HG03460 (cell line): ENCODE results near the gene CTR9.

Experiments
- ATAC-seq: cut with Tn5 transposase; IDR thresholded peaks from one replicate; pipeline ENCODE4 v1.9.1; 2021; ENCODE audit not compliant: unreplicated experiment

CTR9 gene

DNA sequence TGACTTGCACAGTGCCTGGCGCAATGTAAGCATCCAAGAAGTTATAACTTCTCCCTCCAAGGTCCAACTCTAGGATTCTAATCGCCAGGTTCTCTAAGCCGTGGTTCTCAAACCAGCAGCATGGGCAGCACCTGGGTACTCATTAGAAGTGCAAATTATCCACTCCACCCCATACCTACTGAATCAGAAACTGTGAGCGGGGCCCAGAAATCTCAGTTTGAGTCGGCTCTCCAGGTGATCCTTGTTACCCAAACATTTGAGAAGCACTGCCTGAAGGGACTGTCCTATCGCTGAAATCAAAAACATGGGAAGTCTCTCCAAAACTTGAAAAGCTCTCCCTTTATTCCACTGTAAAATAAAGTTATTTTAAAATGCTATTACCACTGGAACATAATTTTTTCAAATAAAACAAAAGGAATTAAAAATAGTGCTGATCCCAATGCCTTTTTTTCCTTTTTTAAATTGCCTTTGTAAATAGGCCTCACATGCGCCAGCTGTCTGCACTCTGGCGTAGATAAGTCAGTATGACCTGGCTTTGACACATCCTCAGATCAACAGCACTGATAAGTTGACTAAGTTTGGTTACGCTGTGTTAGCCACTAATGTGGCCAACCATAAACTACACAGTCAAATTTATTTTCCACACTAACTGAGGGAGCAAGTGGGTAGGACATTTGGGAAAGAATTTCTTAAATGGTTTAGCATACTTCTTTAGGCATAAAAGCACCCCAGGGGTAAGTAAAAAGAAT lies 8.4 kb upstream of the CTR9 start:
- no peak for ATAC-seq

DNA sequence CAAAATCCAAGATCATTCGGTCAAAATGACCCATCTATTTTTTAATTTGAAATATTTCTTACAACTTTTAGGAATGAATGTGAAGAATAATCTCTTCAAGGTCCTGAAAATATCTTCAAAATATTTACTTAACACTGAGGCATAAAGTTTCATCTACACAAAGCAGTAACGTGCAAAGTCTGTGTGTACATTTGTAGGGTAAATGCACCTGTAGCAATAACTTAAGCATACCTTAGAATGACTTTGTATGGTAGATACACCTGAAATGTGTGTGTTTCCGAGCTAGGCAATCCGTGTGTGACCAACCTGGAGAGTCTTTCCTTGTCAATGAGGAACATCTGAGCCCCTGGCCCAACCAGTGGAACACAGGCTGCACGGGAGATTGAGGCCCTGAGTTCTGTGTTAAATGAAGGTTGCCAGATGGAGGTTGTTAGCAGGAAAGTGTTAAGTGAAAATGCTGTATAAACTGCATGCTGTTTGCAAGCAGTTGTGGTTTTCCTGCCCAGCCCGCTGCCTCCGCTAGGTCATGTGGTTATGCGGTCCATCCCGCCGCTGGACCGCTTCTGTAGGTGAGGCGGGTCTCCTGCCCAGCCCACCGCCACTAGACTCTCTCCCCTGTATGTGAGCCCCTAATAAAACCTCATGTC lies 7.6 kb upstream of the CTR9 start:
- no peak for ATAC-seq

DNA sequence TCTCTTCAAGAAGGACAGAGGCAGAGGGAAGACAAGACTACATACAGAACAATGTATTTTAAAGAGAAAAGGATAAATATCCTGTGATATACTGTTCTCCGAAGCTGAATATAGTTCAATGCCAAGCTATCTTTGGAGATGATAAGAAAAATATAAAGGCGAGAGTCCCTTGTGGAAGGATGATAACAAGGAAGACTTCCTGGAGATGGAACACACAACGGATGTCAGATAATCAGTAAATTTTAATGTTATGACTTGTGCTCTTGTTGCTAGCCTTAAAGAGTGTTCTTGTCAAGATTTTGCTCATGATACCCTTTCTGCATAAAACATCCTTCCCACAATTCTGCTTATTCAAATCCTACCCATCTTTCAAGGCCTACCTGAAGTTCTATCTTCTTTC lies 6.8 kb upstream of the CTR9 start:
- ATAC-seq, result no peak

DNA sequence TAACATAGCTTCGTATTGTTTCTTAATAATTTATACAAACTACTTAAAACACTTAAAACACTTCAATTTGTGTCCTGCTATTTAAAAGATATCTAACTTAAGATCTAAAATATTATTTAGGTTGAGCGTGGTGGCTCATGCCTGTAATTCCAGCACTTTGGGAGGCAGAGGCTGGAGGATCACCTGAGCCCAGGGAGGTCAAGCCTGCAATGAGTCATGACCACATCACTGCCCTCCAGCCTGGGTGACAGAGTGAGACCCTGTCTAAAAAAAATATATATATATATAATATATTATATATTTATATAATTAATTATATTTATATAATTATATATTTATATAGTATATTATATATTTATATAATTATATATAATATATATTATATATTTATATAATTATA lies 4.2 kb upstream of the CTR9 start:
- no peak for ATAC-seq

DNA sequence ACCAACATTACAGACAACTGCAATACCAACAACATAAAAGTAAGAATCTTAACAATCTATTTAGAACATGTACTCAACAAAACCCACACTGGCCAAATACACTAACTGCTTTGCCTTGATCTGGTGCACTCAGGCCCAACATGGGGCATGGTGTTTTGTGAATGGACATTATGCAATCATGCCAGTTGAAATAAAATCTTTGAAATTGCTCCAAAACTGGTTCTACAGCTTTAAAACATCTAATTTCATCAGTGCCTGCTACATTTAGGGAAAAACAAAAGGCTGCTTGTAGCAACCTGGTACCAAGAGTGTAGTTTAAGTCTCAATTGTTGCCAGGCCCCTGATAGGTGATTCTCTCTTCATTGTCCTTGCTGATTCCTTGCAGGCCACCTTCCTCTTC lies 3.3 kb upstream of the CTR9 start:
- ATAC-seq, result no peak

DNA sequence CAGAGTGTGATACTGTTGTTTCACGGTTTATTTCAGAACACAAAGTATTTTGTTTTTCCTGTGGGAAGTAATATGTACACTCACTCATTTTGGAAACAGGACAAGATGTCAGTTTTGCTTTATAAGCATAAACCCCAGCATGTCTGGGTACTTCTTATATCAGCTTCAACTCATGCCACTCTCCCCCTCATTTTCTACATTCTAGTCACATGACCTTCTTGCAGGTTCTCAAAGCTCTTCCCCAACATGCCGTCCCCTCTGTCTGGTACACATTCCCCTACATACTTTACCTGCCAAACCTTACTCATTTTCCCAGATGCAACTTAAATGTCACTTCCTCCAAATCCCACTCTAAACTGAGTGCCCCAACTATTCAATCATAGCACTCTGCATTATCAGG lies 1.6 kb upstream of the CTR9 start:
- ATAC-seq, result no peak

DNA sequence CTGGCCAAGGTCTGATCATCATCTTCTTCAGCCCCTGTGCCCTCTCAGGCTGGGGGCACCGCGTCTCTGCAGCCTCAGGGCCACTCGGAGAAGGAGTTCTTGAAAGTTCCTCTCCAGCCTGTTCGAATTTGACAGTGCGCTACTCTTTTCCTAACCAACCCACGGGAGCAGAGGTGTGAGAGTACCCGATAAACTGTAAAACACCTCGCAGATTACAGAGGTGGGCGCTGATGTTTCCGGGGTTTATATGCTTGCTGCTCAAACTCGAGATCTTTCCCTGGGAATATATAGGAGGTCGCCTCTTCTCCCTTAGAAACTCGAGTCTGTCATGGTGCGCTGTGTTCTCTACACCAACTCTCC lies 515 bp downstream of the CTR9 start:
- ATAC-seq, result no peak

DNA sequence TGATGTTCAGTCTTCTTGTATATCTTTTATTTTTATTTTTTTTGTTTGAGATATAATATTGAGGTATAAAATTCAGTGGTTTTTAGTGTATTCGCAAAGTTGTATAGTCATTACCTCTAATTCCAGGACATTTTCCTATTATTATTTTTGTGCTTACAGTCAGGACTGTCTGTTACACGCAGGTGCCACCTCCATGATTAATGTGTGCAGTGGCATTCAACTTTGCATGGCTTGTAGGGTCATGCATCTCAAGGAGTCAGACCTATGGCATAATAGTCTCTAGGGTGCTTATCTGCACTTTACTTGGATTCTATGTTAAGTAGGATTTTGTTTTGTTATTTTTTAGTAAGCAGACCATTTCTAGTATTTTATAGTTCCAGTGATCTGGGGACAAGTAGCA lies 1.0 kb downstream of the CTR9 start:
- ATAC-seq, result no peak

DNA sequence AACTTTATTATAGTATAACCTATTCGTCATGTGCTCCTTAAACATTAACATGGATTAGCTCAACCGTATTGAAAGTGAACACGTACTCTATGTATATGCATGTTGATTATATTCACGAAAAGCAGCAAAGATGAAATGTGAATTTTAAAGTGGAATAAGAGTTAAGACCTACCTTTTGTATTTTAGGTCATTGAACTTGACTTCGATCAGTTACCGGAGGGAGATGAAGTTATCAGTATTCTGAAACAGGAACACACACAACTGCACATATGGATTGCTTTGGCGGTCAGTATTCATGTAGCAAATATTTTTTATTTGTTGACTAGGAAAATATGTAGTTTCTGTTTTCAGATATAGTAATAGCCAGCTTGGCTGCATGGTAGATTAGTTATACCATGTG lies 1.4 kb downstream of the CTR9 start:
- no peak for ATAC-seq

DNA sequence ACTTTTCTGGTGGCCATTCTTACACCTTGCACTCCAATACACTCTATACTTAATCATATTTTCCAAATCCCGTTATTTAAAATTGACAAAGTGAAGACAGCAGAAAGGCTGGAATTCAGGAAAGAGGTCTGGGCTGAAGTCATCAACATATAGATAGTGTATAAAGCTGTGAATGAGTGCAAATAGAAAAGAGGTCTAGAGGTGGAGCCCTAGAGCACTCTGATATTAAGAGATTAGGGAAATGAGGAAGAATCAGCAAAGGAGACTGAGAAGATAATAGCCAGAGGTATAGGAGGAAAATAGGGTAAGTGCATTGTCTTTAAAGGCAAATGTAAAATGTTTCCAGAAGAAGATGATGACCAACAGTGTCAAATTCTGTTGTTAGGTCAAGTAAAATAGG lies 7.9 kb downstream of the CTR9 start:
- ATAC-seq, result no peak

DNA sequence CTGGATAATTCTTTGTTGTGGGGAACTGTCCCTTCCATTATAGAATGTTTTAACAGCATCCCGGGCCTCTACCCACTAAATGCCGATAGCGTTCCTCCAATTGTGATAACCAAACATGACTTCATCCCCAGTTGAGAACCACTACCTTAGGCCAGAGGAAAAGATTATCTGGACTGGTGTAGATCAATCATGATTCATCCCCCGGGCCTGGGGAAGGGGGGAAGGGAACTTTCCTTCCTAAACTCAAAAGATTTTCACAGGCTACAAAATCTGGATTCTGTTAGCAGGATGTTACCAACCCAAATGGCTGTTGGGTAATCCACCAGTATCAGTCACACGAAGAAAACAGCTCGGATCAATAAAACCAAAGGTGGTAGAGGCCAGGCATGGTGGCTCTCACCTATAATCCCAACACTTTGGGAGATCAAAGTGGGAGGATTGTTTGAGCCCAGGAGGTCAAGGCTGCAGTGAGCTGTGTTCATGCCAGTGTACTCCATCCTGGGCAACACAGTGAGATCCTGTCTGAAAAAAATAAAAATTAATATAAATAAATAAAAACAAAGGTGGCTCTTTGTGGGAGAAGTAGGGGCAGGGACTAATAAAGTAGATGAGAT lies 10.1 kb downstream of the CTR9 start:
- ATAC-seq, result no peak

DNA sequence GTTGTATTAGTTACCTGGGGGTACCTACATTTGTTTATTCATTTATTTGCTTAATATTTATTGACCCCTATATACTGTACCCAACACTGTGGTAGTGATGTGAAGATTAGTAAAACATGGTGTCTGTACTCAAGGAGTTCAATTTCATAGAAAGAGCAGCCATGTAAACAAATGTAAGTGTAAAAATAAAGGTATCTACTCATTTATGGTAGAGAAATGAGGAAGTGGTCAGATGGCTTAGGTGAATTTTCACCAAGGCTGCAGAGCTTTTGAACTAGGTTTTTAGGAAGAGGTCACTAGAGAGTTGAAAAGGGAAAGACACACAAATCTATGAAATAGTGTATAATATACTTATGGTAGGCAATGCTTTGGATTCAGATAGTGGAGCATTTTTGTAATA lies 11.1 kb downstream of the CTR9 start:
- ATAC-seq, result peak; percentile 76

DNA sequence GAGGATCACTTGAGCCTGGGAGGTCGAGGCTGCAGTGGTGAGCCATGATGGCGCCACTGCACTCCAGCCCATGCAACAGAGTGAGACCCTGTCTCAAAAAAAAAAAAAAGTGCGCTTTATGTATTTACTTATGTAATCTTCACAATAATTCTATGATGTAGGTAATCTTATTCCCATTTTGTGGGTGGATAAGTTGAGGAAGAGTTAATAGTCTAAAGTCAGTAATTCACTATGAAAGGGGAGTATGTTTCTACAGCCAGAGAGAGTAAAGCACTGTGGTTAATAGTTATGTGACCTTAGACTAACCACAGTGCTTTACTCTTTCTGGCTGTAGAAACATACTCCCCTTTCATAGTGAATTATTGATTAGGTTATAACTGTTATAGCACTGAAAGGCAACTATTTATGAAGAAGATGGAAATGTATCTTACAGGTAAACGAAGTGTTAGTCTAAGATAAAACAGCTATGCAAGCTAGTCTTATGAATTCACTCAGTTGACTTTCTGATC lies 11.9 kb downstream of the CTR9 start:
- peak; percentile 62 for ATAC-seq

DNA sequence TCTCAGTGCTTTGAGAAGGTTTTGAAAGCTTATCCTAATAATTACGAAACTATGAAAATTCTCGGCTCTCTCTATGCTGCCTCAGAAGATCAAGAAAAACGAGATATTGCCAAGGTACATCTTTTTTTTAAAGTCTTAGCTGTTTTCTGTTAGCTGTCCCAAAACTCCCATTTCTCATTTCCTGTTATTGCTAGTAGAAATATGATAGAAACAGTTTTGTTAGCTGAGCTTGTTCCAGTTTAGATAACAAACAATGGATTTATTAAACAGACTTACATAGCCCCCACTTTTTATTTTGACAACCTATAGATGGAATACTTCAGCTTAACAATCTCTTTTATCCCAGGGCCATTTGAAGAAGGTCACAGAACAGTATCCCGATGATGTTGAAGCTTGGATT lies 12.7 kb downstream of the CTR9 start:
- no peak for ATAC-seq

DNA sequence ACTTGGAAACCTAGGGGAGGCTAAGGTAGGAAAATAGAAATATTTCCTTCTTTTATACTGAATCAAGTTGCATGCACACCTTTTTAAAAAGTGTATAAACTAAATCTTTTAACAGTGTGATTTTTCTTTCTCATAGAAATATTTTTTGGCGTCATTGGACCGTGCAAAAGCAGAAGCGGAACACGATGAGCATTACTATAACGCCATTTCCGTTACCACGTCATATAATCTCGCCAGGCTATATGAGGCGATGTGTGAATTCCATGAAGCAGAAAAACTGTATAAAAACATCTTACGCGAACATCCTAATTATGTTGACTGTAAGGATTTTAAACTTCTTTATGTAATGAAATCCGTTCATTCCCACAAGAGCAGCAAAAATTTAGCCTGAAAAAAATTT lies 13.4 kb downstream of the CTR9 start:
- no peak for ATAC-seq

DNA sequence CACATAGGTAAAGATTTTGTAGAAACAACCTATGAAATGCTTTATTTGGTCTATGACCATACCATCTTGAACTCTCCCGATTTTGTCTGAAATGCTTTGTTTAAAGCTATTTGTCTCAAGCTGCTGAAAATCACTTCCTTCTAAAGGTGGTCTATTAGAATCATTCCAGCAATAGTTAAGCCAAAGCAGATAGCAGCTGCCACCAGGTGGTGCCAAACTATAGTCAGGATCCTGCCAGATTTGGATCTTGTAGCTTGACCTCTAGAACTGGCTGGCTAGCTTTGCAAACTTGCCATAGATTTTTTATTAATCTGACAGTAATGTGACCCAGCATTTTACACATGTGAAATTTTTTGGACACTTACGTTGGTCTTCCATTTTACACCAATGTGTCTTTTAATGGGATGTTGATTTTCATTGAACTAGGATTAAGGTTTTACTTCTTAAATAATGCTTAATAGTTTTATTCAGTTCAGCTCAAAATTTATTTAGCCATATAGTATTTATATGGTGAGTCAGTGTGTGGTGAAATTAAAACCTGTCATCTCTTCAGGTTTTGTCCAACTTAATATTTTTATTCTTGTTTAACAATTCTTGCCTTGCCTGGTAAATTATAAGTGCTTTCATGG lies 19.7 kb downstream of the CTR9 start:
- ATAC-seq, result no peak

DNA sequence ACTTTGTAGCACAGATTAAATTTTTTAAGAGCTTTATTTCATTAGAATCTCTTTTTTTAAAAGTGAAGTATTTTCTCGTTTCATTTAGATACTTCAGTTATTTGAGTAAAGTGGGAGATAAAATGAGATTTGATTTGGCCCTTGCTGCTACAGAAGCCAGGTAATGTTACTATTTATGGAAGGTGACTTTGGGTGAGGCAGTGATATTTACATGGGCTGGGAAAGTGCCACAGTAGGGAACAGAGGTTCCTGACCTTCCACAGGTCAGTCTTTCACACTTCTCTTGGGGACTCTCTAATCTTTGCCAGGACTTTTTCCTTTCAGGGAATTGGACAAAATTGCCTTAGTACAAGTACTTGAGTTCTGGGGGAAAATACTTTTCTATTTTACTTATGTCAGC lies 20.4 kb downstream of the CTR9 start:
- no peak for ATAC-seq

DNA sequence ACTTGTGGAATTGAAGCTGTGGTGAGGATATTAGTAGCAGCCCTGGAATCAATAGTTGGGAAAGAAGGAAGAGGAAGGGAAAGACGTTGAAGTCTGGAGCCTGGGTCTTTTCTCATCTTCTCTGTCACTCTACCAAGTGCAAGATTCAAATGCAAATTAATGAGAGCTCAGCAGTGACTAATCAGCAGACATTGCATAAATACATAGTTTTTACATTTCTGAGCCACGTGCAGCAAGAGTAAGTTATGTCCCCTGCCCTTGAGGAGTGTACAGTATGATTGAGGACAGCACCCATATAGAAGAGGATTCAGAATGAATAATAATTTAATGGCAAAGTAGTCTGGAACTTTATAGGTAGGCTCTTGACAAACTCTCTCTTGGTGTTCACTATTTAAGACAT lies 23.8 kb downstream of the CTR9 start:
- ATAC-seq, result no peak

DNA sequence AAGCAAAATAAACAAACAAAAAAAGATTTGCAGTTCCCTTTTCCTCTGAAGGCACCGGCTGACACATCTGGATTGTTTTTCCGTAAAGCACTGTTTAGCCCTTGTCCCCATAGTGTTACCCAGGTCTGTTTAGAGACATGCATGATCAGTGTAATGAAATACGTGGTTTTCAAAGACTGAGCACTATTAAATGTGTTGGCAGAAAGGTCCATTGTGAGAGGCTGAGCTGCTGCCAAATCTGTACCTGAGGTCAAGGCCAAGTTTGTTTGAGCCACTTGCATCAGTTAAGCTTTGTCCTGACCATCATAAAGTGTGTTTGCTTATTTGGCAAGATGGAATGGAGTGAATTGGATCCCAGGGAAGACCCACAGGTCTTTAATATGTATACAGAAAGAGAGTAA lies 26.3 kb downstream of the CTR9 start:
- ATAC-seq, result no peak

DNA sequence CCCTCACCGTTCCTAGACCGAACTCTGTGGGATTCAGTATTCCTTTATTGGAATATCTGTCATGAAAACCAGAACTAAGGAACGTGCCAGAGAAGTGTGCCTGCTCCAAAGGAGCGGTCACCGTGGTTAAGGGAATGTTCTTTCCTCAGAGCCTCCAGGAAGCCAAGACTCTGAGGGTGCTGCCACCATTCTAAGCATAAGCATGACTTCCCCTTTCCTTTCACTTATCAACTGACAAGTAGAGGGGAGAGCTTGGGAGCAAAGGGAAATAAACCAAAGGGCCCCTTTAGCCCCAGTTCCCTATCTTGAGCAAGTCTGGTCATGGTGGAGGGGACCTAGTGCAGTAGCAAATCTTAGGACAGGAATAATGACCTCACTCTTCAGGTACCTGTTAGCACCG lies 26.8 kb downstream of the CTR9 start:
- ATAC-seq, result no peak

DNA sequence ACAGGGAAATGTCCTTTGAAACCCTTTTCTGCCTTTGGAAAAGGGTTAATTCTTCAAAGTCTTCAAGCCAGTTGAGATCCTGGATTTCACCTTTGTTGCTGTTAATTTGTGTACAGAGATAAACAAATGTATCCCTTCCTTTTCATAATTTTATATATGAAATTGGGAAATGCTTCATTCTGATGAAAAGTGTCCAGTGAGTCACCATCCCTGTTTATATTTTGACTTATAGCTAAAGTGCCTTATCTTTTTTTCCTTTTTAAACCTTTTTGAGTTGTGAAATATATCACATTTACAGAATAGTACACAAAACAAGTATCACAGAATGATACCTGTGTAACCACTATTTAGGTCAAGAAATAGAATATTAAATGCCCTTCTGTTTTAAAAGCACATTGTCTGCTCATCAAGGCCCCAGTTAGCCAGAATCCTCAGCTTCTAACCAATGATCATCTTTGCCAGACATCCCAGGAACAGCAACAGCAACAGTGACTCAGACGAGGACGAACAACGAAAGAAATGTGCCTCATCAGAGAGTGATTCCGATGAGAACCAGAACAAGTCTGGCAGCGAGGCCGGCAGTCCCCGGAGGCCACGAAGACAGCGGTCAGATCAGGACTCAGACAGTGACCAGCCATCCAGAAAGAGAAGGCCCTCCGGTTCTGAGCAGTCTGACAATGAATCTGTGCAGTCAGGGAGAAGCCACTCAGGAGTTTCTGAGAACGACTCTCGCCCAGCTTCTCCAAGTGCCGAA lies 27.3 kb downstream of the CTR9 start:
- ATAC-seq, result no peak
